GM21786 (cell line): ENCODE results near the gene RALGAPA2.

Experiments
- ATAC-seq: cut with Tn5 transposase; IDR thresholded peaks from one replicate; pipeline ENCODE4 v1.9.1; 2021; ENCODE audit not compliant: unreplicated experiment

RALGAPA2 gene

DNA sequence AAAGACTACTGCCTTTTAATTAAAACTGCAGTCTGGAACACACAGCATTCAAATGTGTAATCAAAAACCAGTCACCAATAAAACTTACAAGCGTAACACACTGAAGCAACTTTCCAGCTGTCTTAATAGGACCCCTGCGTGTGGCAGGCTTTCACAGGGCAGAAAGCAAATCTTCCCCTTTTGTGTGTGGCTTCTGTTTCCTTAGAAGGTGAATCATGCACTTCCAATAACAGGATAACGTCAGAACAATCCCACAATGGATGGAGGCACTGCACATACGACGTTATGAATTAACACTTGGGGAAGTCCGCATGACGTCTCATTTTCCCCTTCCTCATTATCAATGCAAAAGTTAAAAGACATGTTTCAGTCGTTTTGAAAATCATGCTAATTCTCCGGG is 299.7 kb downstream of the RALGAPA2 start:
- ATAC-seq = no peak

DNA sequence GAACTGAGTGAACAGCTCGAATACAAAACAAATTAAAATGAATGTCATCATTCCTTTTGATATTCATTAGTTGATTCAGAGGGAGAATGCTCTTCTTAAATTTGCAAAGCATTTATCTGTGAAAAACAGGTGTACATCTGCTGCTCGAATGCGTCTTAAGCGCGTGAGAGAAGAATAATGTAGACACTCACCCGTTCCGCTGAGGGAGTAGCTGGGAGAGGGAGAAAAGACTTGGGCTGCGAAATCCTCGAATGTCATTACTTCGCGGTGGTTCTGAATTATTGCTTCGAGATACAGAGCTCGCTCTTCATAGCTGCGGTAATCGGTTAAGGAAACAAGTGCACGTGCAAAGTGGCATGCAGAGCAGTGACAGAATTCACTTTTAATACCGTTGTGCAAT is 300.6 kb downstream of the RALGAPA2 start:
- no peak for ATAC-seq

GRCh38 chr20:20411402-20411801 is 301.0 kb downstream of the RALGAPA2 start:
- ATAC-seq = no peak

GRCh38 chr20:20410678-20411077 is 301.8 kb downstream of the RALGAPA2 start:
- no peak for ATAC-seq

DNA sequence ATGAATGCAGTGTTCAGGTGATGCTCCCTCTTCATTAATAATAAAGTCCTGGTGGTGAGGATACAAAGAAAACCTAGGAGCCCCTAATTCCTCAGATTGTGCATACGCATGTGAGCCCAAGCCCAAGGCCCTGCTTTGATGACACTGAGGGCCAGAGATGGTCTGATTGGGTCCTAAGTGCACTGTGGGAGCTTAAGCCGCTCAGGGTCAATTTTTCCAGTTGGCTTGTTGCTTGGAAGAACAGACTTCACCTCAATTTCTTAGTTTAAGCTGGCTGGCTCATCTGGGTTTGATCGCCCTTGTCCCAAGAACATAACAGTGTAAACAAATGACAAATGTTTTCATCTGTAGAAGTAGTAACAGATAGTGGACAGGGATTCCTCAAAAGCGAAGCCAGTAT is 303.1 kb downstream of the RALGAPA2 start:
- no peak for ATAC-seq

DNA sequence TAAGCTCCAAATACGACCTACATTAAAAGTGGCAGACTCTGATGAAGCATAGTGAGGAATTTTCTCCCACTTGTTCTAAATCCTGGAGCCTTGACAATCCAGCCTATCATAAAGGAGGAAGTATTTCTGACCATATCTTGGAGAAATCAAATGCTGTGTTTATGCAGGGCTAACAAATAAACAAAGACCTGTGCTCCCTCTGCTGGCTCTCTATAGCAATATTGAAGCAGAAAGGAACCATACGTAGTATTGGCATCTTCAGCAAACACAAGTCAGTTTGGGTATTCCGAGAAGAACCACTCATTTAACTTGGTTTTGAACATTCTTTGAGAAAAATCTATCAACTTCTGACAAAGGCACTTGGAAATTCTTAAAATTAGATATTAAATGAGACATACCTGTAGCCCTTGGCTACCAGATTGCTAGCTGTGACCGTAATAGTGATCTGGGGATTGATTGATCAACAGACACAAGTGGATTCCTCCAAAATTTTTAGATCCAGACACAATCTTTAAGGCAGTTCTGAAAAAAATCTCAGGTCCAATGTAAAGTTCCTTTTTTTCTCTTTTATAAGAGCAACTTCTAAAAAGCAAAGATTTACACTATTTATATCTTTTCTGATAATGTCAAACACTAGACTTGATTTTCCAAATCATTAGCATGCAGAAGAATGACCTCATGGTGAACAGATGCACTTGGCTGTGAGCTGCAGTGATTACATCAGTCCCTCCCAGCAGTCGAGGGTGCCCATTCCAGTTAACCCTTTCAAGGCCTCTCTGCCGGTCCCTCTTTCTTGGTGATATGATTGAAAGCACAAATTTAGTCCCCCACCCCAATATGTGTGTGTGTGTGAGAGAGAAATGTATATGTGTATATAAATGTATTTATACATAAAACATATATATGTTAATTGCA is 304.3 kb downstream of the RALGAPA2 start:
- no peak for ATAC-seq

GRCh38 chr20:20406306-20406705 is 306.1 kb downstream of the RALGAPA2 start:
- no peak for ATAC-seq

- no peak for ATAC-seq
These were observed 306.8 kb downstream of the RALGAPA2 start for GRCh38 chr20:20405623-20406022.

GRCh38 chr20:20404633-20405032 is 307.8 kb downstream of the RALGAPA2 start:
- ATAC-seq = no peak

GRCh38 chr20:20401991-20402390 is 310.5 kb downstream of the RALGAPA2 start:
- no peak for ATAC-seq

DNA sequence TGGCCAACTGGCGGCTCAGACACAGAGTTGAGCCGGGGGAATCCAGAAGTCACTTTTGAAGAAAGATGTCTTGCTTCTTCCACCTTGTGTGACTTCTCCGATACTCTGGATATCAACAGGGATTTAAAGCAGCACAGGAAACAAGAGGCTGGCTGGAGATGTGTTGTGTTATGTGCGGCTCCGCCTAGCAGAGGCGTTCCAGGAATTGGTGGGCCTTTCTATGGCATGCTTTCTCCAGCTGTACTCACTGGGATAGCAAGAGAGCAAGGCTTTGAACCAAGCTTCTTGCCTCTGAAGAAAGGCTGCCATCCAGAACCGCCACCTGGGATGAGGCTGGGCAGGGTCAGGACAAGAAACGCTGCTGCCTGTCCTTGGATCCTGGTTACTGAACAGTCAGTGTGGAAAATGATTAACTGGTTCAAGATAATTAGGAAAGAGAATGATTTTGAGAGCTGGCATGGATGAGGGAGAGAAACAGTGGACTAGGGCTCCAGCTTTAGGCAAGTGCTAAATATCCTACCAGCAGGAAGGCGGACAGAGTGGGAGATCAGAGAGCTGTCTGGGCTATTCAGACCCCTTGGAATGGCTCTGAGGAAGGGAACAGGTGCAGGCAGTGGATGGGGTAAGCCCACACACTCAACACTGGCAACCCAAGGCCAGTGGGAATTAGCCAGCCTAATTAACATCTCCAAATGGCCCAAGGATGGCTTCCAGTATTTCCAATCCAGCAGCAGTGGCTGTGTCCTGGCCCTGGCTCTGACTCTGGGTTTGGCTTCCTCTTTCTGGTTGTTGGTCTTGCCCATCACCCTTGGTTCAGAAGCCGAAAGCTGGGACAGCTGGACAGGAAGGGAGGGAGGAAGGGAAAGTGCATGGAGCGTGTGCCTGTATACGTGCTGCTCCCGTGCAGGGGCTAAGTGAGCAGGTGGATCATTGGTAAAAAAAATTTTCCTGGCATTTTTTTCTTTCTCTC is 312.6 kb downstream of the RALGAPA2 start:
- no peak for ATAC-seq

DNA sequence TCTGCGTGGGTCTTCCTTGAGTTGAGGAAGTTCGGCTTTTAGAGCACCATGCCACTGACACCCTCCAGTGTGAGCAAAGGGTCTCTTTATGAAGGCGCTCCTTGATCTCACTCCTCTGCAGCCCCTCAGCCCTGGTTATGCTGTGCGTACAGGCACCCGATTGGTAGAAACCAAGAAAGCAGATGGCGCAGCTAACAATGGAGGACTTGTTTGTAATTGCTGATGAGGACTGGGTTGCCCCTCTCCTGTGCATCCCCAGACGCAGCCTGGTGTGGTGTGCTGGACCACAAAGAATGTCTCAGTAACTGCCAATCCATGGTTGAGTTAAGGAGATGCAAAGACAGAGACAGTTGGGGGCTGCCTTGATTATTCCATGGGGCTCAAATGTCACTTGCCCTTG is 314.3 kb downstream of the RALGAPA2 start:
- ATAC-seq = no peak

GRCh38 chr20:20396794-20397193 is 315.6 kb downstream of the RALGAPA2 start:
- ATAC-seq = no peak

- no peak for ATAC-seq
These were observed 316.4 kb downstream of the RALGAPA2 start for GRCh38 chr20:20395903-20396568.

- no peak for ATAC-seq
These were observed 317.4 kb downstream of the RALGAPA2 start for GRCh38 chr20:20395087-20395486.

DNA sequence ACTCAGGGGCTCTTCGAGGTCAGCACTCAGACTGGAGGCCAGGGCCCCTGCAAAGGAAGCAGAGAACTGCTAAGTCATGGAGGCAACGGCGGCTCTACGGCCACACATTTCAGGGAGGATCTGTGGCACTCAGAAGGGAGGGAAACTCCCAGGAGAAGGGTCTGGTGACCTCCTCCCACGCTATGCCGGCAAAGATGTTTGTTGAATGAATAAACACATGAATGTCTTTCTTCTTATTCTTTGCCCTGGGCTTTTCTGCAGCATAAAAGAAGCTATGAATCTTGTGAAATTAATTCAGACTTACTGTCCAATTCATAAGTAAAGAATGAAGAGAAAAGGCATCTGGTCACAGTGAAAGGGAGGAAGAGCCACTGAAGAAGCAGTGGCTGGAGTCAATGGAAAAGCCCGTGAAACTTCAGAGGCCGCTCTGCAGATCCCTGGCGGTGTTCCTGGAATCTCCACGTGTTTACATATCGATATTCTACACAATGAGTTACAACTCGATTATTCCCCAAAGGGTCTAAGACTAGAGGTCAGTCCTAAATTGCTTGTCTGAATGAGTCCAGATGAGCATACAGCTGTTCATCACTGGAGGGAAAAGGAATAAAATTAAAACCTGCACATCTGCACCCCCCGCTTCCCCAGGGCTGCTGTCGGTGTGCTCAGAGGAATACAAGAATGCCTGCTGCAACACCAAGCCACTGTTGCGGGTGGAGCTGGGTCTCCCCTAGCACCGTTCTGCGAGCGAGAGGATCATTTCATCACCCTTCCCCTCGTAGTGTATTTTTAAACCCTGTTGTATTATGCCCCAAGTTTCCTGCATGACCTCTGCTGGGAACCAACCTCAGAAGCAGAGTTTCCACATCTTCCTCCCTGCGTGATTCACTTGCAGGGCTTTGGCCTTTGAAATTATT is 319.0 kb downstream of the RALGAPA2 start:
- no peak for ATAC-seq

DNA sequence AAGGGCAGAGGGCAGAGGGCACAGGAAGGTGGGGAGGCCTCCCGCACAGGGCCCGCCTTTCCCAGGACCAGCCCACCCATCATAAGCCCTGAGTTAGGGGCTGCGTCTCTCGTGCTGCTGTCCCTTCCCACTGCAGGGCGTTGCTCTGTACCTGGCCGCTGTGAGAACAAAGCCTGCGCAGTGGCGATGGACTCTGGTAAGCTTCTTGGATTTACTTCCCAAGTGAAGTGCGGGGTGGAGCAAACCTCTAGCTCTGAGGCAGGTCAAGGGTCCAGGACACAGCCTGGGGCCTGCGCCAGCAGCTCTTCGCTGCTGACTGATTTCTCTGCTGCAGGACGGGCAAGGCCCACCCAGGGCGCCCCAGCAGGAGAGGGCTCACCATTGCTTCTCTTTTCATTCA is 320.7 kb downstream of the RALGAPA2 start:
- ATAC-seq = no peak

GRCh38 chr20:20391115-20391514 is 321.3 kb downstream of the RALGAPA2 start:
- no peak for ATAC-seq

- ATAC-seq = no peak
These were observed 322.1 kb downstream of the RALGAPA2 start for GRCh38 chr20:20390393-20390792.

DNA sequence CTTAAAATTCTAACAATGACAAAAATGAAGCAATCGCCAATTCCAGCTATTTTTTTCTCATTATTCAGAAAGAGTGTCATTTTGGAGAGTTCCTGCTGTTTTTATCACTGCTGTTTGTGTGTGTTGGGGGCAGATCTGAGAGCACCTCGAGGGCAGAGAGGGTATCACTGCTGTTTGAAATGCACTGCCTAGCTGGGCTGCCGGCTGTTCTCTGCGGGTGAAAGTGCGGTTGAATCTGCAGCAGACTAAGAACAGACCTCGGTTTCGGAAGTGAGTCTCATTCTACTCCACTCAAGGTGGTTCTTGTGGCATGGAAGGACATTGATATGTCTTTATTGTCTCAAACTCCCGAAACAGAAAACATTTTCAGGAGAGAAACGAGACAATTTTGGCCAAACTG is 326.3 kb downstream of the RALGAPA2 start:
- ATAC-seq = no peak
